ENCODE results near the gene GID8. TPM values are rescaled to one million over a fixed set of nuclear protein-coding genes. Genes with fewer than 3 reads are reported as not detected.
"Not testable (repeated sequence)": the region's sequence is repeated elsewhere in the genome, so short reads cannot be mapped to it uniquely, and the experiment has no call there.

Gene GID8
- total RNA-seq, 1 experiment from 2014 or later, result 35.6 TPM

GRCh38 chr20:62959998-62960436, 22.1 kb downstream of the GID8 start (continued):
- TF ChIP-seq CTCF (IDR thresholded peaks at IDR 0.05 in 2 of 3, conservative IDR thresholded peaks at IDR 0.05 in 1 of 3; ENCODE audit: borderline replicate concordance in 1 of 3, insufficient read depth in 1 of 3, low read depth in 2 of 3, low read length in 2 of 3), result no peak
- TF ChIP-seq SRF (IDR thresholded peaks at IDR 0.05; ENCODE audit: low read depth), result no peak
- TF ChIP-seq MAX (IDR thresholded peaks at IDR 0.05), result no peak
- TF ChIP-seq ZNF274 (IDR thresholded peaks at IDR 0.05; ENCODE audit: low read depth, low read length), result no peak
- no peak for TF ChIP-seq POLR2AphosphoS5 (IDR thresholded peaks at IDR 0.05; ENCODE audit: low read depth, low read length)
- no peak for TF ChIP-seq YY1 (IDR thresholded peaks at IDR 0.05; ENCODE audit: extremely low read depth, insufficient replicate concordance, low read depth, low read length)

- H2AFZ ChIP-seq (ENCODE audit: low read depth, low read length, poor library complexity, severe bottlenecking); H3K4me1 ChIP-seq (ENCODE audit: control insufficient read depth in 1 of 2, insufficient read depth in 2 of 2, low read length in 2 of 2); H3K4me2 ChIP-seq (ENCODE audit: low read length); ATAC-seq; intact Hi-C loops (cut with micrococcal nuclease); H3K9me2 ChIP-seq (ENCODE audit: insufficient read depth); BruUV-seq (replicated peaks); H3K27me3 ChIP-seq (ENCODE audit: insufficient read depth, low read length); CTCF ChIA-PET; H3K79me2 ChIP-seq (ENCODE audit: insufficient read depth, low read length); H3K9ac ChIP-seq (ENCODE audit: low read length); DNase-seq (ENCODE audit: low read depth, low spot score); RAD21 ChIA-PET (ENCODE audit: low non-redundant PET in 1 of 2, low total read pairs in 2 of 2, uncharacterized antibody in 2 of 2, unreplicated experiment in 2 of 2); H3K36me3 ChIP-seq (ENCODE audit: control insufficient read depth in 1 of 2, insufficient read depth in 2 of 2, low read length in 2 of 2); POLR2A ChIA-PET; H4K20me1 ChIP-seq (ENCODE audit: insufficient read depth); H3K9me3 ChIP-seq (ENCODE audit: control insufficient read depth in 1 of 2, insufficient read depth in 1 of 2, low read depth in 1 of 2, low read length in 2 of 2); H3K4me3 ChIP-seq (replicated peaks in 1 of 2; ENCODE audit: low read depth in 1 of 2, low read length in 2 of 2): not testable (repeated sequence)
- peak overlapping the region; percentile 32; the same call in 1 of the 2 replicates for H3K27ac ChIP-seq (ENCODE audit: low read depth, low read length)
These were observed 22.7 kb downstream of the GID8 start for GRCh38 chr20:62960446-62961309.
